HepG2 (cell line): ENCODE measurements around the gene PIP5KL1. TPM values are rescaled to one million over a fixed set of nuclear protein-coding genes. Genes with fewer than 3 reads are reported as not detected.

ENCODE experiments used
- ARHGAP35 ChIP-seq: sonication (generic); formaldehyde crosslinking; IDR thresholded peaks from 2 replicates; pipeline ENCODE4 v1.9.0; 2022; ENCODE audit warnings: mild to moderate bottlenecking, inconsistent platforms, moderate library complexity, missing genetic modification reagents, borderline replicate concordance
- ARNTL ChIP-seq: sonication (generic); formaldehyde crosslinking; IDR thresholded peaks from 2 replicates; pipeline ENCODE4 v1.4.0; 2020; ENCODE audit warnings: mild to moderate bottlenecking, missing genetic modification reagents
- BRF2 ChIP-seq: sonication (generic); formaldehyde crosslinking; IDR thresholded peaks from 2 replicates; pipeline ENCODE4 v1.8.1; 2022; ENCODE audit warnings: mild to moderate bottlenecking, missing genetic modification reagents
- FOXM1 ChIP-seq: sonication (generic); formaldehyde crosslinking; IDR thresholded peaks from 2 replicates; pipeline ENCODE4 v1.5.0; 2020; ENCODE audit warnings: missing genetic modification reagents
- GATA4 ChIP-seq: sonication (generic); IDR thresholded peaks from 2 replicates; pipeline ENCODE4 v1.6.1; 2016; ENCODE audit warnings: antibody characterized with exemption, low read depth, borderline replicate concordance
- HBP1 ChIP-seq: IDR thresholded peaks from 2 replicates; pipeline ENCODE4 v1.6.1; 2016; ENCODE audit warnings: low read depth, control low read depth
- HNF4A ChIP-seq: sonication (generic); formaldehyde crosslinking; IDR thresholded peaks from 2 replicates; pipeline ENCODE4 v1.4.0; 2020; ENCODE audit warnings: missing genetic modification reagents
- HOXA9 ChIP-seq: sonication (generic); formaldehyde crosslinking; IDR thresholded peaks from 2 replicates; pipeline ENCODE4 v1.8.1; 2022; ENCODE audit warnings: missing genetic modification reagents, mild to moderate bottlenecking, moderate library complexity, borderline replicate concordance
- KAT2B ChIP-seq: fragments of 150-350 bp; IDR thresholded peaks from 2 replicates; pipeline ENCODE4 v1.6.1; 2014; ENCODE audit warnings: low read depth, low read length, borderline replicate concordance
- KDM5B ChIP-seq: sonication (generic); formaldehyde crosslinking; IDR thresholded peaks from 2 replicates; pipeline ENCODE4 v1.4.0; 2020; ENCODE audit warnings: missing genetic modification reagents, mild to moderate bottlenecking, borderline replicate concordance
- LCORL ChIP-seq, 2 experiments: fragments of 450-650 bp in 1 of 2; sonication (generic) in 1 of 2; formaldehyde crosslinking in 1 of 2; IDR thresholded peaks; 2 replicates each; pipeline versions ENCODE4 v1.5.0 to v1.6.1; 2017 to 2020; ENCODE audit warnings: antibody characterized with exemption in 1 of 2, missing genetic modification reagents in 1 of 2
- MBD4 ChIP-seq: IDR thresholded peaks from 2 replicates; pipeline ENCODE4 v1.6.1; 2012; ENCODE audit warnings: low read length, inconsistent platforms, borderline replicate concordance
- NFAT5 ChIP-seq: sonication (generic); formaldehyde crosslinking; IDR thresholded peaks from 2 replicates; pipeline ENCODE4 v1.4.0; 2020; ENCODE audit warnings: missing genetic modification reagents
- SP1 ChIP-seq, 2 experiments: fragments of 450-650 bp in 1 of 2; sonication (generic) in 1 of 2; formaldehyde crosslinking in 1 of 2; IDR thresholded peaks; 2 replicates each; pipeline versions ENCODE4 v1.4.0 to v1.6.1; 2016 to 2020; ENCODE audit warnings: missing genetic modification reagents in 1 of 2
- SRY ChIP-seq: sonication (generic); formaldehyde crosslinking; IDR thresholded peaks from 2 replicates; pipeline ENCODE4 v1.8.0; 2022; ENCODE audit warnings: mild to moderate bottlenecking, missing genetic modification reagents
- ZC3H13 ChIP-seq: sonication (generic); formaldehyde crosslinking; IDR thresholded peaks from 2 replicates; pipeline ENCODE4 v1.8.1; 2023; ENCODE audit warnings: mild to moderate bottlenecking, missing genetic modification reagents, moderate library complexity
- ZMYM3 ChIP-seq: sonication (generic); formaldehyde crosslinking; IDR thresholded peaks from 2 replicates; pipeline ENCODE4 v1.5.1; 2020; ENCODE audit warnings: mild to moderate bottlenecking, missing genetic modification reagents
- ZNF124 ChIP-seq: sonication (generic); formaldehyde crosslinking; IDR thresholded peaks from 2 replicates; pipeline ENCODE4 v1.4.0; 2020; ENCODE audit warnings: missing genetic modification reagents
- ZNF451 ChIP-seq: sonication (generic); formaldehyde crosslinking; IDR thresholded peaks from 2 replicates; pipeline ENCODE4 v1.5.0; 2020; ENCODE audit warnings: mild to moderate bottlenecking, missing genetic modification reagents
- ZNF564 ChIP-seq: sonication (generic); formaldehyde crosslinking; IDR thresholded peaks from 2 replicates; pipeline ENCODE4 v1.8.1; 2023; ENCODE audit warnings: mild to moderate bottlenecking, missing genetic modification reagents
- ZNF839 ChIP-seq: sonication (generic); formaldehyde crosslinking; IDR thresholded peaks from 2 replicates; pipeline ENCODE4 v1.4.0; 2020; ENCODE audit warnings: missing genetic modification reagents, mild to moderate bottlenecking, borderline replicate concordance
- ZSCAN9 ChIP-seq: IDR thresholded peaks from 2 replicates; pipeline ENCODE4 v1.6.1; 2016; ENCODE audit warnings: borderline replicate concordance
- polyA plus RNA-seq, 8 experiments: library from polyadenylated mRNA; depleted of rRNA in 3 of 8; stranded (reverse) in 7 of 8; unstranded in 1 of 8; fragments of >200 nt; fragmentation: Illumina TruSeq in 4 of 8; extraction: Trizol in 4 of 8; gene quantifications; 2 replicates each; pipeline versions ENCODE4 v1.2.1 to v1.2.3, GENCODE V29; 2011 to 2016; ENCODE audit warnings: low read depth in 4 of 8, missing spikeins in 1 of 8, mixed read lengths in 1 of 8; ENCODE audit not compliant: insufficient read depth in 1 of 8
- total RNA-seq, 5 experiments: library from RNA; depleted of rRNA; stranded (reverse); fragments of >200 nt; fragmentation: Illumina TruSeq; extraction: Trizol; gene quantifications; 2 replicates each; pipeline ENCODE4 v1.2.3, GENCODE V29; 2016; ENCODE audit warnings: low read depth in 1 of 5

Gene PIP5KL1
- total and polyA plus RNA-seq, 2 of the 13 experiments (the other 11 are each of a cell fraction or from before 2014, with no cell fraction given) = 0.20 to 0.49 TPM

GRCh38 chr9:127876764-127877562 is 53.6 kb downstream of the PIP5KL1 start (continued):
- TF ChIP-seq GATA4 (no peak), BRF2 (CRISPR knock-in tag) (no peak), HNF4A (no peak), ARNTL (CRISPR knock-in tag) (no peak), ZNF564 (CRISPR knock-in tag) (peak; percentile 20; the same call in 1 of the 2 replicates), NFAT5 (0 out of 2 replicates have a peak, but pooled peaks have one; percentile 30), KAT2B (no peak), ZNF839 (CRISPR knock-in tag) (no peak), ZMYM3 (peak; percentile 76), MBD4 (no peak), FOXM1 (CRISPR knock-in tag) (no peak), LCORL (IDR thresholded peaks at IDR 0.05) (no peak), LCORL (CRISPR knock-in tag; IDR thresholded peaks at IDR 0.05) (peak; percentile 29; the same call in 1 of the 2 replicates), ZNF124 (CRISPR knock-in tag) (no peak), SP1 (IDR thresholded peaks at IDR 0.05) (no peak), SP1 (CRISPR knock-in tag; IDR thresholded peaks at IDR 0.05) (no peak), ZC3H13 (CRISPR knock-in tag) (0 out of 2 replicates have a peak, but pooled peaks have one; percentile 42), KDM5B (CRISPR knock-in tag) (0 out of 2 replicates have a peak, but pooled peaks have one; percentile 39), ZSCAN9 (no peak), ZNF451 (CRISPR knock-in tag) (0 out of 2 replicates have a peak, but pooled peaks have one; percentile 13), HBP1 (no peak), HOXA9 (CRISPR knock-in tag) (peak; percentile 21; the same call in 1 of the 2 replicates), SRY (CRISPR knock-in tag) (0 out of 2 replicates have a peak, but pooled peaks have one; percentile 45), ARHGAP35 (no peak)
